ENCODE data around the gene SIAH2. TPM values are rescaled to one million over a fixed set of nuclear protein-coding genes. Genes with fewer than 3 reads are reported as not detected.

SIAH2 gene
- total RNA-seq, 6 experiments from 2014 or later, result 20.5 to 53.0 (median 36.5) TPM

DNA sequence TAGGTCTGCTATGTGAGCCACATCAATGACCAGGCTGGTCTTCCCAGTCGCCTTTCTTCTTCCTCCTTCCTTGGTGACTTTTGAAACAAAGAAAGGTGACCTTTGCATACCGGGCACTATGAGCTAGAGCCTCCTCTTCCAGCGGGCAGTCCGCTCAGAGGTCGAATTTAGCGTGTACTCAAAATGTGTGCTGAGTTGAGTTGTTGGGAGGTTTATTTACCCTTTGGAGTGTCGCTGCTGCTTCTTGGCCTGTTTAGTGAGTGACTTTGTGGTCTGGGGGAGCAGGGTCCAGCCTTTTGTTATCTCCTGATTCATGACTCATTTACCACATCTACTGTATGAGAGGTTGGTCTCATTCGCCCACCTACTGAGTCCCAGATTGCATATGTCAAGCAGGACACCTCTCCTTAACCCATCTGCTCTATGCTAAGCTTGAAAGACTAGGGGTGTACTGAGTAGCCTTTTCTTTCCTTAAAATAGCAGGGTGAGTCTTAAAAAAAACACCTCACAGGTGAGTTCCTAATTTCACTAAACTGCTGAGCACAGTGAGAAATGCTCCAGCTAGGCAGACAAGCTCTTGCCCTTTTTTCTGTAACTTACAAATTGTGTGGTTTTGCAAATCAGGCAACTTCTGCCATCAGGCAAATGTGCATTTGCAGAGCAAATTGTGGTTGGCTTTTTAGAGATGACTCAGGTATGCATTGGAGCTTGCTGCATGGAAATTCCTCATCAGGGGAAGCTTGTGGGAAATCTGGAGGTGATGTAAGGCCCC is 3.2 kb upstream of the SIAH2 start:
- DNase-seq (no peak), ATAC-seq (no peak)
- H3K27ac ChIP-seq, result peak overlapping the region in 2 of 3 donors; percentile 31 to 43
- H3K36me3 ChIP-seq, result no peaks in the 10 kb centered on the region
- 70% methylated on average over 5 of the region's 8 CpGs for WGBS (ENCODE audit: insufficient coverage, low coverage, low lambda C conversion rate, missing lambda C conversion rate)
- H3K4me1 ChIP-seq, result peaks cover 0 to 24% (median 4%) of the 10 kb centered on the region in 4 donors
- intact Hi-C loops (cut with DNase I), result no loop called here
- H3K9me3 ChIP-seq, result no peaks in the 10 kb centered on the region
- H3K27me3 ChIP-seq, result no peaks in the 10 kb centered on the region
- TF ChIP-seq, protein P1, sequence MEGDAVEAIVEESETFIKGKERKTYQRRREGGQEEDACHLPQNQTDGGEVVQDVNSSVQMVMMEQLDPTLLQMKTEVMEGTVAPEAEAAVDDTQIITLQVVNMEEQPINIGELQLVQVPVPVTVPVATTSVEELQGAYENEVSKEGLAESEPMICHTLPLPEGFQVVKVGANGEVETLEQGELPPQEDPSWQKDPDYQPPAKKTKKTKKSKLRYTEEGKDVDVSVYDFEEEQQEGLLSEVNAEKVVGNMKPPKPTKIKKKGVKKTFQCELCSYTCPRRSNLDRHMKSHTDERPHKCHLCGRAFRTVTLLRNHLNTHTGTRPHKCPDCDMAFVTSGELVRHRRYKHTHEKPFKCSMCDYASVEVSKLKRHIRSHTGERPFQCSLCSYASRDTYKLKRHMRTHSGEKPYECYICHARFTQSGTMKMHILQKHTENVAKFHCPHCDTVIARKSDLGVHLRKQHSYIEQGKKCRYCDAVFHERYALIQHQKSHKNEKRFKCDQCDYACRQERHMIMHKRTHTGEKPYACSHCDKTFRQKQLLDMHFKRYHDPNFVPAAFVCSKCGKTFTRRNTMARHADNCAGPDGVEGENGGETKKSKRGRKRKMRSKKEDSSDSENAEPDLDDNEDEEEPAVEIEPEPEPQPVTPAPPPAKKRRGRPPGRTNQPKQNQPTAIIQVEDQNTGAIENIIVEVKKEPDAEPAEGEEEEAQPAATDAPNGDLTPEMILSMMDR (IDR thresholded peaks at IDR 0.05), result no peak
- TF ChIP-seq POLR2A (IDR thresholded peaks at IDR 0.05), result no peak
- H3K4me3 ChIP-seq, result no peak overlapping the region

DNA sequence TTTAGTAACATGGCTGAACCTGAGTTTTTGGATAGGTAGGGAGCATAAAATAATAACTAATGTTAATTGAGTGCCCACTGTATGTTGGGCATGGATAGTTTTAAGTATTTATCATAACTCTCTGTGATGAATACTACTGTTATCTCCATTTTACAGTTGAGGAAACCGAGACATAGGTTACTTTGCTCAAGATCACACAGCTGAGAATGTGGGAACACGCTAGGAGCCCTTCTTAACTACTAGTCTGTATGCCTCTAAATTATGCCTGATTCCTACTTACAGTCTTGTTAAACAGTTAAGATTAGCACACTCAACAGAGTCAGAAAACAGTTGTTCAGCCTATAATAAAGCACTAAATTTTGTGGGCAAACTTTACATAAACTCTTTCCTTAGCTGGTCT is 2.0 kb upstream of the SIAH2 start:
- Histone ChIP-seq H3K4me1 (peaks cover 0 to 21% (median 1%) of the 10 kb centered on the region in 4 donors), H3K36me3 (no peaks in the 10 kb centered on the region), H3K9me3 (no peaks in the 10 kb centered on the region), H3K27me3 (no peaks in the 10 kb centered on the region), H3K4me3 (no peak overlapping the region), H3K27ac (peak overlapping the region in 1 of 3 donors; percentile 100)
- TF ChIP-seq POLR2A (IDR thresholded peaks at IDR 0.05), result no peak
- TF ChIP-seq, protein P1 (IDR thresholded peaks at IDR 0.05), result no peak
- WGBS (ENCODE audit: insufficient coverage, low coverage, low lambda C conversion rate, missing lambda C conversion rate), result 100% methylated on average over 2 of the region's 2 CpGs
- ATAC-seq (no peak), DNase-seq (no peak)
- intact Hi-C loops (cut with DNase I), result no loop called here

DNA sequence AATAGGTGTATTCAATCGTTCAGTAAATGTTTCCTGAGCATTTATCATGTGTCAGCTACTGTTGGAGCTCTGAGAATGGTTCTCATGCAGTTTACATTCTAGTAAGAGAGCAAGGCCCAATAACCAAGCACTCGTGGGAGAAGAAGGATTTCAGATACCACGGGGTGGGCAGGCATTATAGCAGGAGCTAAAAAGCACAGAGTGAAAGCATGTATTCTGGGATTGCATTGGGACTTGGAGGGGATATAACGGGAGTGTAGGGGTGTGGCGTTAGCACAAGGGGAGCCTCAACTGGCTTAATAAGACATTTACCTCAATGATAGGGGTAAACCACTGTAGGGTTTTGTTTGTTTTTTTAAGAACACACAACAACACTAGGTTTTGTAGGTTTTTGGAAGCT is 1.6 kb upstream of the SIAH2 start:
- peak overlapping the region; percentile 67 to 75 (median 74) for H3K4me3 ChIP-seq
- TF ChIP-seq, protein P1 (IDR thresholded peaks at IDR 0.05), result no peak
- no peak for TF ChIP-seq POLR2A (IDR thresholded peaks at IDR 0.05)
- H3K36me3 ChIP-seq, result no peaks in the 10 kb centered on the region
- H3K9me3 ChIP-seq, result no peaks in the 10 kb centered on the region
- no peaks in the 10 kb centered on the region for H3K27me3 ChIP-seq
- no peak for ATAC-seq
- H3K27ac ChIP-seq, result peak overlapping the region; percentile 98 to 100 (median 99)
- H3K4me1 ChIP-seq, result peaks cover 0 to 25% (median 2%) of the 10 kb centered on the region in 4 donors
- DNase-seq, result no peak
- 42% methylated on average over 5 of the region's 5 CpGs for WGBS (ENCODE audit: insufficient coverage, low coverage, low lambda C conversion rate, missing lambda C conversion rate)
- intact Hi-C loops (cut with DNase I), result no loop called here

DNA sequence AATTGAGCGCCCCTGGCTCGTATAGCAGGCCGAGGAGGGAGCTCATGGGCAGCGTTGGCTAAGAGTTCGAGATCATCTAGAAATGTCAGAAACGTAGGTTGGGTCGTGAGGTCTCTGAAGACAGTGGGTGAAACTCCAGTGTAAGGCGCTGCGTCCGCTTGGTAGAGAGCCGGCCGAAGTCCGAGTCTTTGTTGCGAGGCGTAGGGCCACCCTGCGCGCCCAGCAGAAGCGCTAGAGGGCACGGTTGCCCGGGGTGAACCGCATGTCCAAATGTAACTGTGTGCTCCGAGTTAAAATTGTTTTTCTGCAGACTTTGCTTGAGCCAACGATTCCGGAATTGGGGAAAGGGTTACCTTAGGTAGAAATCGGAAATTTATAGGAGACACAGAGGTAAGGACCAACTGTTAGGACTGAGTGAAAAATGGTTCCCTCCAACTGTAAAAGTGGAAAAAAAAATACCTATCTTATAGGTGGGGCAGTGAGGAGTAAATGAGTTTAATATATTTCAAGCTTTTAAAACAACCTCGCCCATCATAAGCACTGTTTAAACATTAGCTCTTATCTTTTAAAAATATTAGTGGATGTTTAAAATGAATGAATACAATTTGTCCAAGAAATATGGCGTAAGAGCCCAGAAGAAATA is 993 bp upstream of the SIAH2 start:
- intact Hi-C loops (cut with DNase I), result no loop called here
- Histone ChIP-seq H3K27me3 (no peaks in the 10 kb centered on the region), H3K4me3 (peak overlapping the region; percentile 67 to 75 (median 74)), H3K27ac (peak overlapping the region; percentile 98 to 100 (median 99)), H3K36me3 (no peaks in the 10 kb centered on the region), H3K9me3 (no peaks in the 10 kb centered on the region), H3K4me1 (peaks cover 0 to 28% (median 3%) of the 10 kb centered on the region in 4 donors)
- DNase-seq (peak; percentile 83 to 85 (median 85)), ATAC-seq (peak; percentile 56 to 77 (median 68))
- WGBS (ENCODE audit: insufficient coverage, low coverage, low lambda C conversion rate, missing lambda C conversion rate), result 4% methylated on average over 27 of the region's 27 CpGs
- TF ChIP-seq POLR2A (IDR thresholded peaks at IDR 0.05), result no peak
- TF ChIP-seq, protein P1 (IDR thresholded peaks at IDR 0.05), result peak; percentile 20 to 66 (median 58)

All from right lobe of liver (tissue), 6 donors.